H1 (cell line): ENCODE measurements around the gene UPP1. TPM values are rescaled to one million over a fixed set of nuclear protein-coding genes. Genes with fewer than 3 reads are reported as not detected.

Experiments
- CTCF ChIA-PET: fragments of 300-600 bp; sonication (Branson Sonifier 250); formaldehyde crosslinking; loops from one replicate; lab custom pipeline; 2021; ENCODE audit not compliant: partially characterized antibody; lab: Charles Lee
- POLR2A ChIA-PET: fragments of 300-600 bp; sonication (Branson Sonifier 250); formaldehyde crosslinking; loops from one replicate; lab custom pipeline; 2021; ENCODE audit warnings: inconsistent platforms; ENCODE audit not compliant: partially characterized antibody; lab: Charles Lee
- DNase-seq, 2 experiments: peaks; one replicate each; pipeline versions ENCODE4 v3.0.0 to v3.0.0-alpha.2; 2010 to 2022; ENCODE audit warnings: low spot score in 2 of 2, low read depth in 1 of 2, mixed read lengths in 1 of 2
- FAIRE-seq: peaks from 2 replicates; lab custom pipeline; 2011; peaks lifted over from hg19 to GRCh38; lab: Jason Lieb, UNC
- H2AFZ ChIP-seq: 2 replicates; pipeline ENCODE4 v1.8.1; 2012; ENCODE audit warnings: low read length, inconsistent platforms
- H2AK5ac ChIP-seq: 2 replicates; pipeline ENCODE4 v1.6.1; 2013; ENCODE audit warnings: low read depth, low read length
- H2BK120ac ChIP-seq: replicated peaks from 2 replicates; pipeline ENCODE3; 2013; ENCODE audit warnings: low read depth, low read length, inconsistent platforms
- H2BK12ac ChIP-seq: 2 replicates; pipeline ENCODE4 v1.6.1; 2013; ENCODE audit warnings: low read depth, low read length
- H2BK15ac ChIP-seq: 2 replicates; pipeline ENCODE4 v1.6.1; 2013; ENCODE audit warnings: low read length
- H2BK20ac ChIP-seq: 2 replicates; pipeline ENCODE4 v1.6.1; 2013; ENCODE audit warnings: low read length
- H2BK5ac ChIP-seq: 2 replicates; pipeline ENCODE4 v1.6.1; 2013; ENCODE audit warnings: low read depth, low read length
- H3K14ac ChIP-seq: 2 replicates; pipeline ENCODE4 v1.6.1; 2013; ENCODE audit warnings: inconsistent platforms; ENCODE audit not compliant: insufficient read length
- H3K18ac ChIP-seq: 2 replicates; pipeline ENCODE4 v1.6.1; 2013; ENCODE audit warnings: low read length; ENCODE audit errors: extremely low read depth
- H3K23ac ChIP-seq: 2 replicates; pipeline ENCODE4 v1.6.1; 2013; ENCODE audit warnings: inconsistent platforms; ENCODE audit not compliant: insufficient read length
- H3K23me2 ChIP-seq: 2 replicates; pipeline ENCODE4 v1.6.1; 2013; ENCODE audit warnings: low read depth, low read length
- H3K27ac ChIP-seq: 2 replicates; pipeline ENCODE4 v1.6.1; 2011; ENCODE audit warnings: low read depth, low read length, inconsistent platforms
- H3K27me3 ChIP-seq, 4 experiments: replicated peaks in 1 of 4; 1 replicate in 1 of 4; 2 replicates in 3 of 4; pipeline versions ENCODE4 v1.6.1 to v1.8.1; 2011 to 2013; ENCODE audit warnings: low read length in 3 of 4, mild to moderate bottlenecking in 3 of 4, inconsistent platforms in 2 of 4, mixed read lengths in 2 of 4, moderate library complexity in 1 of 4; ENCODE audit not compliant: control insufficient read depth in 3 of 4, insufficient read depth in 3 of 4; ENCODE audit errors: extremely low read depth in 1 of 4
- H3K36me3 ChIP-seq, 4 experiments: 2 replicates each; pipeline versions ENCODE4 v1.6.1 to v1.8.1; 2011 to 2013; ENCODE audit warnings: mild to moderate bottlenecking in 4 of 4, low read length in 3 of 4, moderate library complexity in 2 of 4, control low read depth in 1 of 4, inconsistent platforms in 1 of 4; ENCODE audit not compliant: insufficient read depth in 4 of 4, control insufficient read depth in 2 of 4
- H3K4ac ChIP-seq: replicated peaks from 2 replicates; pipeline ENCODE3; 2013; ENCODE audit warnings: low read length, low read depth, mixed read lengths, inconsistent platforms; ENCODE audit not compliant: insufficient read length
- H3K4me1 ChIP-seq, 4 experiments: replicated peaks in 1 of 4; 1 replicate in 1 of 4; 2 replicates in 3 of 4; pipeline versions ENCODE4 v1.6.1 to v1.8.1; 2011 to 2013; ENCODE audit warnings: low read length in 3 of 4, inconsistent platforms in 2 of 4, mixed read lengths in 1 of 4; ENCODE audit not compliant: insufficient read depth in 4 of 4, control insufficient read depth in 3 of 4
- H3K4me2 ChIP-seq, 2 experiments: 2 replicates each; pipeline versions ENCODE4 v1.6.1 to v1.8.1; 2011 to 2013; ENCODE audit warnings: low read depth in 2 of 2, low read length in 2 of 2, control low read depth in 1 of 2, inconsistent platforms in 1 of 2, mild to moderate bottlenecking in 1 of 2; ENCODE audit not compliant: insufficient read depth in 1 of 2
- H3K4me3 ChIP-seq, 4 experiments: fragments of 200-600, 300-600 bp in 1 of 4; sonication (generic), shearing (Covaris generic), sonication (Bioruptor Twin) in 1 of 4; 2 replicates each; pipeline versions ENCODE4 v1.5.1 to v1.8.1; 2011 to 2016; ENCODE audit warnings: low read length in 4 of 4, low read depth in 3 of 4, control low read depth in 2 of 4, inconsistent platforms in 2 of 4, mild to moderate bottlenecking in 2 of 4, mixed read lengths in 1 of 4, moderate library complexity in 1 of 4; ENCODE audit not compliant: insufficient read depth in 2 of 4; ENCODE audit errors: extremely low read depth in 1 of 4
- H3K56ac ChIP-seq: replicated peaks from 2 replicates; pipeline ENCODE3; 2013; ENCODE audit warnings: low read depth, mild to moderate bottlenecking, mixed read lengths, low read length, inconsistent platforms; ENCODE audit not compliant: insufficient read length
- H3K79me1 ChIP-seq: 2 replicates; pipeline ENCODE4 v1.6.1; 2013; ENCODE audit warnings: low read depth, low read length, control low read depth
- H3K79me2 ChIP-seq, 2 experiments: 2 replicates each; pipeline versions ENCODE4 v1.6.1 to v1.8.1; 2012 to 2013; ENCODE audit warnings: low read length in 2 of 2, mild to moderate bottlenecking in 2 of 2, inconsistent platforms in 1 of 2; ENCODE audit not compliant: insufficient read depth in 2 of 2, control insufficient read depth in 1 of 2
- H3K9ac ChIP-seq, 4 experiments: replicated peaks in 1 of 4; 1 replicate in 1 of 4; 2 replicates in 3 of 4; pipeline versions ENCODE4 v1.6.1 to v1.8.1; 2011 to 2013; ENCODE audit warnings: low read depth in 3 of 4, low read length in 3 of 4, control low read depth in 2 of 4, mild to moderate bottlenecking in 2 of 4, moderate library complexity in 2 of 4, inconsistent platforms in 1 of 4; ENCODE audit errors: extremely low read depth in 1 of 4
- H3K9me3 ChIP-seq, 2 experiments: 2 replicates each; pipeline versions ENCODE4 v1.6.1 to v1.8.1; 2012 to 2013; ENCODE audit warnings: mild to moderate bottlenecking in 2 of 2, moderate library complexity in 2 of 2, control low read depth in 1 of 2, inconsistent platforms in 1 of 2, low read depth in 1 of 2, low read length in 1 of 2, mixed read lengths in 1 of 2; ENCODE audit not compliant: insufficient read depth in 2 of 2
- H4K20me1 ChIP-seq, 2 experiments: replicated peaks in 1 of 2; 2 replicates each; pipeline versions ENCODE3 to v1.8.1; 2011 to 2013; ENCODE audit warnings: inconsistent platforms in 2 of 2, low read length in 2 of 2, mild to moderate bottlenecking in 1 of 2; ENCODE audit not compliant: insufficient read depth in 2 of 2, control insufficient read depth in 1 of 2
- H4K5ac ChIP-seq: 2 replicates; pipeline ENCODE4 v1.6.1; 2013; ENCODE audit warnings: low read length, low read depth, mixed read lengths, inconsistent platforms; ENCODE audit not compliant: insufficient read length
- H4K8ac ChIP-seq: 2 replicates; pipeline ENCODE4 v1.8.0; 2013; ENCODE audit warnings: mild to moderate bottlenecking, moderate library complexity, low read length, inconsistent platforms; ENCODE audit not compliant: insufficient read depth; ENCODE audit errors: extremely low read depth
- H4K91ac ChIP-seq: replicated peaks from 2 replicates; pipeline ENCODE3; 2013; ENCODE audit warnings: low read length, mixed read lengths, inconsistent platforms; ENCODE audit not compliant: insufficient read length
- EGR1 ChIP-seq: IDR thresholded peaks from 2 replicates; pipeline ENCODE4 v1.6.1; 2011; ENCODE audit warnings: low read depth, low read length, borderline replicate concordance
- HDAC6 ChIP-seq: IDR thresholded peaks from one replicate; pipeline ENCODE4 v1.7.1; 2012; ENCODE audit warnings: low read depth, mild to moderate bottlenecking, inconsistent platforms, low read length, moderate library complexity
- SP1 ChIP-seq: IDR thresholded peaks from 2 replicates; pipeline ENCODE4 v1.6.1; 2011; ENCODE audit warnings: low read depth, low read length
- SP2 ChIP-seq: IDR thresholded peaks from 2 replicates; pipeline ENCODE4 v1.6.1; 2012; ENCODE audit warnings: mild to moderate bottlenecking, low read length, inconsistent platforms
- SRF ChIP-seq: IDR thresholded peaks from 2 replicates; pipeline ENCODE4 v1.6.1; 2011; ENCODE audit warnings: mild to moderate bottlenecking, low read depth, low read length, moderate library complexity
- WGBS, 2 experiments: shearing (Covaris generic) in 1 of 2; methylation state at CpG; one replicate each; pipeline versions ENCODE4 v1.1.6 to v1.1.7; 2013 to 2015; ENCODE audit warnings: low lambda C conversion rate in 2 of 2, mixed read lengths in 2 of 2, inconsistent platforms in 1 of 2, low coverage in 1 of 2, missing lambda C conversion rate in 1 of 2; ENCODE audit not compliant: insufficient replicate concordance in 2 of 2, insufficient coverage in 1 of 2, insufficient read length in 1 of 2; ENCODE audit errors: extremely low coverage in 1 of 2, missing lambda C conversion rate in 1 of 2; 5-methylcytosine and 5-hydroxymethylcytosine counted together
- polyA plus RNA-seq, 7 experiments: library from polyadenylated mRNA; depleted of rRNA in 3 of 7; stranded (reverse) in 5 of 7; unstranded in 2 of 7; fragments of >200 nt in 5 of 7; fragments of 200-250 nt in 2 of 7; gene quantifications; 1 replicate in 5 of 7; 2 replicates in 1 of 7; 4 replicates in 1 of 7; pipeline versions ENCODE4 v1.2.1 to v1.2.3, GENCODE V29; 2011 to 2013; ENCODE audit warnings: missing spikeins in 2 of 7, mixed read lengths in 2 of 7
- total RNA-seq: library from RNA; stranded (reverse); fragmentation: NEBNext Ultra II Directional; extraction: Animal tissue kit (Norgen Biotek cat#: 25700); gene quantifications from 2 replicates; pipeline ENCODE4 v1.2.1, GENCODE V29; 2021

The UPP1 gene
- total and polyA plus RNA-seq, 2 of the 8 experiments (the other 6 are each of a cell fraction or from before 2014, with no cell fraction given) = 40.7 to 46.2 TPM

GRCh38 chr7:48097521-48098231, 8.6 kb downstream of the UPP1 start:
- Histone ChIP-seq H4K20me1 (peaks cover 0 to 2% of the 10 kb centered on the region in 2 experiments), H2AK5ac (no peak overlapping the region), H3K27ac (no peak overlapping the region), H3K4me3 (no peak overlapping the region), H2BK15ac (no peak overlapping the region), H2BK5ac (no peak overlapping the region), H3K18ac (no peak overlapping the region), H3K79me1 (no peaks in the 10 kb centered on the region; the same call in 1 of the 2 replicates), H2BK12ac (no peak overlapping the region), H3K79me2 (0 out of 4 replicates have a peak, but pooled peaks cover 0 to 4% of the 10 kb centered on the region in 2 experiments), H3K23ac (no peak overlapping the region), H3K9ac (no peak overlapping the region), H4K91ac (no peak overlapping the region), H3K4ac (no peak overlapping the region), H4K8ac (no peak overlapping the region), H3K56ac (no peak overlapping the region), H3K9me3 (no peaks in the 10 kb centered on the region), H2BK120ac (no peak overlapping the region), H2BK20ac (no peak overlapping the region), H2AFZ (no peak overlapping the region), H3K4me1 (no peaks in the 10 kb centered on the region), H3K27me3 (no peaks in the 10 kb centered on the region), H3K14ac (no peak overlapping the region), H4K5ac (no peak overlapping the region), H3K23me2 (no peaks in the 10 kb centered on the region), H3K36me3 (peaks cover 19 to 91% (median 48%) of the 10 kb centered on the region in 4 experiments; a peak in 7 of 8 replicates), H3K4me2 (no peak overlapping the region)
- ChIA-PET POLR2A (interaction anchor here (2.0 kb wide), 1 partner anchor 8 kb away, joined by 10 read pairs; the partner anchor contains the start of gene UPP1), CTCF (interaction anchor here (1.5 kb wide), 1 partner anchor 13 kb away, joined by 4 read pairs; no protein-coding TSS in a partner anchor)
- 72% methylated on average over 6 of the region's 6 CpGs; no CpG with 5 or more reads in 1 of the 2 experiments for WGBS, 2 experiments
- TF ChIP-seq SRF (no peak), EGR1 (no peak), SP1 (no peak), HDAC6 (no peak), SP2 (no peak)
- DNase-seq (no peak), FAIRE-seq (no peak)
